Motor neuron (in vitro differentiated cells): ENCODE data around the gene TECTA. TPM values are rescaled to one million over a fixed set of nuclear protein-coding genes. Genes with fewer than 3 reads are reported as not detected.
"Not testable (repeated sequence)": the region's sequence is repeated elsewhere in the genome, so short reads cannot be mapped to it uniquely, and the experiment has no call there.

Experiments used
- ATAC-seq, 8 experiments: fragments of 200-7000 bp; cut with Tn5 transposase; replicated peaks in 6 of 8; 2 replicates each; pipeline ENCODE4 v1.8.0; 2021; ENCODE audit warnings: mild to moderate bottlenecking in 8 of 8, moderate library complexity in 8 of 8
- H3K27ac ChIP-seq, 2 donors: fragments of 250-450 bp; sonication (Bioruptor Pico); 2 replicates each; pipeline ENCODE4 v1.9.0; 2021; ENCODE audit warnings: antibody characterized with exemption in 2 of 2, mild to moderate bottlenecking in 2 of 2, moderate library complexity in 1 of 2
- H3K4me1 ChIP-seq, 2 donors: fragments of 250-450 bp; sonication (Bioruptor Pico); replicated peaks in 1 of 2; 2 replicates each; pipeline ENCODE4 v1.6.1; 2021; ENCODE audit warnings: antibody characterized with exemption in 2 of 2, mild to moderate bottlenecking in 2 of 2, moderate library complexity in 1 of 2
- H3K4me3 ChIP-seq, 5 donors: fragments of 250-450 bp; sonication (Bioruptor Pico); 2 replicates each; pipeline ENCODE4 v1.9.0; 2021; ENCODE audit warnings: antibody characterized with exemption in 5 of 5, mild to moderate bottlenecking in 5 of 5, moderate library complexity in 4 of 5
- WGBS, 10 experiments: fragments of 450-650 bp; shearing (Covaris generic); methylation state at CpG; one replicate each; pipeline ENCODE4 v1.0.0; 2022; 5-methylcytosine and 5-hydroxymethylcytosine counted together
- in situ Hi-C, 9 experiments: fragments of 400-800 bp; cut with MboI; loops; one replicate each; pipeline ENCODE4 v1.15.0; 2021; ENCODE audit warnings: low sequenced_read_pairs in 9 of 9, low pct_unique_long_range_greater_than_20kb in 2 of 9; ENCODE audit not compliant: unreplicated experiment in 9 of 9
- total RNA-seq, 8 experiments: library from RNA; unstranded; fragments of 300-600 nt; gene quantifications; 2 replicates each; pipeline versions ENCODE4 v1.2.3 to v1.2.4, GENCODE V29; 2022

The TECTA gene
- total RNA-seq, 8 experiments from 2014 or later: 0.81 to 15.8 (median 2.4) TPM

DNA sequence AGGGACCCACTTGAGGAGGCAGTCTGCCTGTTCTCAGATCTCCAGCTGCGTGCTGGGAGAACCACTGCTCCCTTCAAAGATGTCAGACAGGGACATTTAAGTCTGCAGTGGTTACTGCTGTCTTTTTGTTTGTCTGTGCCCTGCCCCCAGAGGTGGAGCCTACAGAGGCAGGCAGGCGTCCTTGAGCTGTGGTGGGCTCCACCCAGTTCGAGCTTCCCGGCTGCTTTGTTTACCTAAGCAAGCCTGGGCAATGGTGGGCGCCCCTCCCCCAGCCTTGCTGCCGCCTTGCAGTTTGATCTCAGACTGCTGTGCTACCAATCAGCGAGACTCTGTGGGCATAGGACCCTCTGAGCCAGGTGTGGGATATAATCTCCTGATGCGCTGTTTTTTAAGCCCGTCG, 76.6 kb downstream of the TECTA start:
- H3K27ac ChIP-seq, H3K4me3 ChIP-seq, H3K4me1 ChIP-seq, in situ Hi-C loops, ATAC-seq: not testable (repeated sequence)
- WGBS, 10 experiments: no CpG with 5 or more reads among the region's 10 CpGs

DNA sequence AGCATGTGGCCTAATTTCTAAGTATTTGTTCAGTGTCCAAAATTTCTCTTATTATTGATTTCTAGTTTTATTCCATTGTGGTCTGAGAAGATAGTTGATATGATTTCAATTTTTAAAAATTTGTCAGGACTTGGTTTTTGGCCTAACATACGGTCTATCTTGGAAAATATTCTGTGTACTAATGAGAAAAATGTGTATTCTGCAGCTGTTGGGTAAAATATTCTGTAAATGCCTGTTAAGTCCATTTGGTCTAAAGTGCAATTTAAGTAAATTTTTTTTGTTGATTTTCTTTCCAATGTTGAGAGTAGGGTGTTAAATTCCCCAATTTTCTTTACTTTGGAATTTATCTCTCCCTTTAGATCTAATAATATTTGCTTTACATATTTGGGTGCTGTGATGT, 78.3 kb downstream of the TECTA start:
- no peak overlapping the region for H3K27ac ChIP-seq
- H3K4me3 ChIP-seq: no peak overlapping the region
- in situ Hi-C loops: no loop called here
- 0 to 100% (median 61%) methylated on average over 1 of the region's 1 CpG for WGBS, 10 experiments
- H3K4me1 ChIP-seq: no peaks in the 10 kb centered on the region
- no peak for ATAC-seq

DNA sequence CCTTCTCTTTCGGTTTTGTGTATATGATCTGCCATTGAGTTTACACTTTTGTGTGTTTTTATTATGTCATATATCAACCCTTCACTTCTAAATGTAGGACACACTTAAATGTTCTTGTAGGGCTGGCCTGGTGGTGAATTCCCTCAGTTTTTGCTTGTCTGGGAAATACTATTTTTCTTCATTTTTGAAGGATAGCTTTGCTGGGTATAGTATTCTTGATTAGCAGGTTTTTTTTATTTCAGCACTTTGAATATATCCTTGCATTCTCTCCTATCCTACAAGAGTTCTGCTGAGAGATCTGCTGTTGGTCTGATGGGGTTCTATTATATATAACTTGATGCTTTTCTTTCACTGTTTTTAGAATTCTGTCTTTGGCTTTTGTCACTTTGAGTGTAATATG, 79.1 kb downstream of the TECTA start:
- 0 to 88% (median 61%) methylated on average over 1 of the region's 1 CpG; no CpG with 5 or more reads in 2 of the 10 experiments for WGBS, 10 experiments
- no peak overlapping the region for H3K27ac ChIP-seq
- no peak overlapping the region for H3K4me3 ChIP-seq
- ATAC-seq: no peak
- H3K4me1 ChIP-seq: peaks cover 0 to 5% of the 10 kb centered on the region in 2 donors
- in situ Hi-C loops: no loop called here

DNA sequence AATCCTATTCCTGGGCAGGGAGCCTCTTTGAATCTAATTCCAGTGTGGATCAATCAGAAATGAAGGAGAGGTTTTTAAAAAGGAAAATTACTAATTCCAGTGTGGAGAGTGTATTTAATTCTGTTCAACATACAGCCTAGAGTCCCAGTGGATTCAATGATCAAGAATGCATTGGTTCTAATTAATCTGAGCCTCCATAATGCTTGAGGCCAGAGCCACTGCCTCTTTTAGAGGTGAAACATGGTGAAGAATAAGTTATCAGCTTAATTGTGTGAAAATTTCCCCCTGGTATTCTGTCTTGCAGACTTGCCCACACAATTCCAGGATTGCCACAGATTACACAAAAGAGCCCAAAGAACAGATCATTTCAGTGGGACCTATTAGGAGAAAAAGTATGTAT, 87.7 kb downstream of the TECTA start:
- in situ Hi-C loops: no loop called here
- H3K27ac ChIP-seq: no peak overlapping the region
- peaks cover 0 to 5% of the 10 kb centered on the region in 2 donors for H3K4me1 ChIP-seq
- no peak for ATAC-seq
- H3K4me3 ChIP-seq: no peak overlapping the region

DNA sequence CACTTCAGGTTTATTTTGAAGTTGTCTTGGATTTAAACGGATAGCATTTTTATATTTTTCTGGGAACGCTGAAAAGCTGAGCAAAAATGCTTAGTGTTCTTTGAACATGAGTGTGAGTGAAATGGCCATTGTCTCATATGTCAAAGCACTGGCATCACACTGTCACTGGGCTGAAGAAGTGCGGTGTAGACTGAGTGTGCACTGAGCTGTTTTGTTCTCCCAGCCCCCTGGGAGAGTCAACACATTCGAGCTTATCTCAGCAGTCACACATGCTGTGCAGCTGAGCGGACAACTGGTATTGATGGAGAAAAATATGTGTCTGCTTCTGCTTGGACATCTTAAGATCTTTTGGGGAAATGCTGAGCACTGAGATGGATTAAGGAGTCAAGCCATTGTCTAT, 90.8 kb downstream of the TECTA start:
- peak in 1 of 8 experiments; percentile 36 for ATAC-seq
- no peak overlapping the region for H3K4me3 ChIP-seq
- peaks cover 0 to 2% of the 10 kb centered on the region in 2 donors for H3K4me1 ChIP-seq
- H3K27ac ChIP-seq: no peak overlapping the region
- in situ Hi-C loops: no loop called here
- WGBS, 10 experiments: 29 to 91% (median 72%) methylated on average over 2 to 5 of the region's 5 CpGs; no CpG with 5 or more reads in 4 of the 10 experiments

DNA sequence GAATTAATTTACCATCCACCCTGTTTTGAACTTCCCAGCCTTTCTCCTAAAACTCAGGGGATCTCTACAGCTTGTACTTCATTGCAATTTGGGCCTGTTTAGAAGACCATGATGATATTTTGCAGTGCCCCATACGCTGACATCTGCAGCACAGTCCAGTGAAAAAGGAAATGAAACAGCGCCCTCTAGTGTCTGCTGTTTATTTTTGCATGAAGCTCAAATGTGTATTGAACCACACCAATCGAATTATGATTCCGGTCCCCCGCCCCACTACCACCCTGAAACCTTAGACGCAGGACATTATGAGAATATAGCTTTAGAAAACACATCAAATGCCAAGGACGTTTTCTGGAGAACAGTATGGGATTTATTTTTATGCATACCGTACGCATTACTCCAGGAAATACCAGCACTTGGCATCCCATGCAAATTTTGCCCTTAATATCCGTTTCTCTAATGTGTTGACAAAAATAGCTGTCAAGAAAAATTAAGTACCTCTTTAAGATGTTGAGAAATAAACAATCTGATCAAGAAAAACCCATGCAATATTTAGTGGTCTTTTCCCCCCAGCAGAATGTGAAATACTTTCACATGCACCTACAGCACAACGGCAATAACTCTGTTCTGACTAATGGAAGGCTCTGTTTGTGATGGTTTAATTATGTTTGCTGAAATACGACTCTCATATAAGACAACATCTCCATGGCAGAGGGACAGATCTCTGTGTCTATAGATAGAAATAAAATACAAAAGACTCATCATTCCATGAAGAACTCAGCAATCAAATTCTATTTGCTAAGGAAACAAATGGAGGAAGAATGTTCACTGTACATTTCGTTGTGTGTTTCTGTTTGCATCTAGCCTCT, 93.9 kb downstream of the TECTA start:
- no peak overlapping the region for H3K4me3 ChIP-seq
- peak; percentile 86 to 99 (median 90) for ATAC-seq
- 0 to 60% (median 20%) methylated on average over 3 to 12 of the region's 13 CpGs for WGBS, 10 experiments
- peaks cover 0 to 2% of the 10 kb centered on the region in 2 donors for H3K4me1 ChIP-seq
- in situ Hi-C loops: no loop called here
- H3K27ac ChIP-seq: no peak overlapping the region

DNA sequence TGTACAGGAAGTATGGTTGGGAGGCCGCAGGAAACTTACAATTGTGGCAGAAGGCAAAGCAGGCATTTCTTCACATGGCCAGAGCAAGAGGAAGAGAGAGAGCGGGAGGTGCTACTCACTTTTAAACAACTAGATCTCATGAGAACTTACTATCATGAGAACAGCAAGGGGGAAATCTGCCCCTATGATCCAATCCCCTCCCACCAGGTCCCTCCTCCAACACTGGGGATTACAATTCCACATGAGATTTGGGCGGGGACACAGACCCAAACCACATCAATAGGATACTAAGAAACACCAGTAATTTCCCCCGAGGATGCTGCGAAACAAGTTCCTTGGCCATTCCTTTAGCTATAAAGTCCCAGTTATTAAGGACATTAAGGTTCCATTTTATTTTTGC, 97.4 kb downstream of the TECTA start:
- 60 to 100% (median 80%) methylated on average over 1 to 5 of the region's 5 CpGs; no CpG with 5 or more reads in 2 of the 10 experiments for WGBS, 10 experiments
- Histone ChIP-seq H3K4me3 (no peak overlapping the region), H3K27ac (no peak overlapping the region), H3K4me1 (peaks cover 0 to 2% of the 10 kb centered on the region in 2 donors)
- ATAC-seq: no peak
- in situ Hi-C loops: no loop called here

DNA sequence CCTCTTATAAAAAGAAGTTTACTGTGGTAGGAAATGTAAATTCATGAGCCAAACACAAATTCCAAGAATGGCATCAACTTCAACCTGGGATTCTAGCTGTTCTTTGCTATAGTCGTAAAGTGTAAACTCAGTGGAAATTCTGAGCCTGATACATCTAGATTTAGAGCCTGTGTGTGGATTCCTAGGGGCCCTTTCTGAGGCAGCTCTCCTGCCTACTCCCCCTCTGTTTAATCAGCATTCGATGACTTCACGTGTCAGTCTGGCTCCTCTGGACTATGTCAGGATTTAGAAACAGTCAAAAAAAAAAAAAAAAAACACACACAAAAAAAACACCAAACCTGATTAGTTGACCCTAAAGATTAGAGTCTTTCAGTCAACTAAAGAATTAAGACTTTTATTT, 98.5 kb downstream of the TECTA start:
- peak in 3 of 8 experiments; percentile 45 to 73 (median 56) for ATAC-seq
- Histone ChIP-seq H3K27ac (no peak overlapping the region), H3K4me1 (peaks cover 0 to 2% of the 10 kb centered on the region in 2 donors), H3K4me3 (no peak overlapping the region)
- in situ Hi-C loops: no loop called here
- 15 to 80% (median 62%) methylated on average over 1 to 3 of the region's 3 CpGs for WGBS, 10 experiments

DNA sequence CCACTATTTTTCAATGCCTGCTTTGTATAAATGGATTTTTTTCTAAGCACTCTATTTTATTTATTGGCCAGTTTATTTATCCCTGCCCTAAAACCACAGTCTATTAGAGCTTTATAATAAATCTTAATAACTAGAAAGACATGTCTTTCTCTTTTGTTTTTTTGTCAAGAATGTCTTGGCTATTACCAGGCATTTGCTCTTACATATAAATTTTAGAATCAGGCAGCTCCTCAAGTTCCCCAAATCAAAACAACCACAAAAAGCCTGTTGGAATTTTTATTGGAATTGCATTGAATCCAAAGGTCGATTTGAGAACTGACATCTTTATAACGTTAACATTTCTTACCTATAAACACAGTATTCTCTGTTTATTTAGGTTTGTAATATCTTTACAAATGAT, 105.8 kb downstream of the TECTA start:
- 0 to 94% (median 40%) methylated on average over 1 to 2 of the region's 2 CpGs; no CpG with 5 or more reads in 1 of the 10 experiments for WGBS, 10 experiments
- Histone ChIP-seq H3K27ac (no peak overlapping the region), H3K4me1 (peaks cover 0 to 6% of the 10 kb centered on the region in 2 donors), H3K4me3 (no peak overlapping the region)
- ATAC-seq: no peak
- in situ Hi-C loops: no loop called here

DNA sequence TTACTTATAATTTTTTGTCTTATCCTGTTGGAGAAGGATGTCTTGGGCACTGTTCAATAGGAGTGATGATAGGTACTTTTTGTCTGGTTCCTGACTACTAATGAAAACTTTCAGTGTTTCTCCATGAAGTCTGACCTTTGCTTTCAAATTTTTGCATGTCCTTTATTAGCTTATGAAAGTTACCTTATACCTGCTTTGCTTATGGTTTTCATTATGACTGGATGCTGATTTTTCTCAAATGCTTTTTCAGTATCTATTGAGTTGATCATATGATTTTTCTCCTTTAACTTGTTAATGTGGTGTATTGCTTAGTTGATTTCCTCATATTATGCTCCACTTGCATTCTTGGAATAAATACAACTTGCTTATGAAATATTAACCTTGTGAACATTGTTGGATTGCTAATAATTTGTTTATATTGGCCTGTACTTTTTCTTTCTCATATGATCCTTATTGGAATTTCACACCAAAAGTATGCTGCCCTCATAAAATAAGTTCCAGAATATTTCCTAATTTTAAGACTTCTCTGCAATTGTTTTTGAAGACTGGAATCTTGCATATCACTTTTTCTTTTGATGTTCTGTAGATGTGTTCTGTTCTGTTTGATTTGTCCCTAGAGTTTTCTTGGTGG, 106.6 kb downstream of the TECTA start:
- no peak for ATAC-seq
- Histone ChIP-seq H3K4me1 (peaks cover 0 to 6% of the 10 kb centered on the region in 2 donors), H3K27ac (no peak overlapping the region), H3K4me3 (no peak overlapping the region)
- in situ Hi-C loops: no loop called here

DNA sequence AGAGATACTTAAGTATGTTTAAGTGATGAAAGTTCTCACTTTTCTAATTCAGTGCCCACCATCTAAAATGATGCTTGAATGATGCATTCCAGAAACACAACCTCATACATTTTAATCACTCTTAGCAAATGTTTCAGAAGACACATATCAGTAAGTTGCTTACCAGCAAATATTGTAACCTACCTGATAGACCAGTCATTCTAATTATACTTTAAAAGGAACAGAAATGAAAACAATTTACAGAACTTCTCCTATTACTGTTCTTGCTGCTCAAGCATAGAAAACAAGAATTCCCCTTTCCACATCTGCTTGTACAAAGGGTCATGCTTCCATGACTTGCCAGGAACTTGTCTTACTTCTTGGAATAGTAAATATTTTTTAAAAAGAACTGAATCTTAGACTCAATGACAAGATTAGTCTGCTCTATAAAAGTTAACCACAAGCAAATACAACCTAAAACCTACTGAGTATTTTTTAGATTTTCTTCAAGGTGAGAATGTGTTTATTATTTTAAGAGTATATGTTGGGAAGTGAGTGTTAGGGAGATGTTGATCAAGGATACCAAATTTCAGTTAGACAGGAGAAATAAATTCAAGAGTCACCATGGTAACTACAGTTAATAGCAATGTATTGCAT, 109.5 kb downstream of the TECTA start:
- in situ Hi-C loops: no loop called here
- Histone ChIP-seq H3K27ac (no peak overlapping the region), H3K4me3 (no peak overlapping the region), H3K4me1 (peaks cover 0 to 6% of the 10 kb centered on the region in 2 donors)
- no peak for ATAC-seq

DNA sequence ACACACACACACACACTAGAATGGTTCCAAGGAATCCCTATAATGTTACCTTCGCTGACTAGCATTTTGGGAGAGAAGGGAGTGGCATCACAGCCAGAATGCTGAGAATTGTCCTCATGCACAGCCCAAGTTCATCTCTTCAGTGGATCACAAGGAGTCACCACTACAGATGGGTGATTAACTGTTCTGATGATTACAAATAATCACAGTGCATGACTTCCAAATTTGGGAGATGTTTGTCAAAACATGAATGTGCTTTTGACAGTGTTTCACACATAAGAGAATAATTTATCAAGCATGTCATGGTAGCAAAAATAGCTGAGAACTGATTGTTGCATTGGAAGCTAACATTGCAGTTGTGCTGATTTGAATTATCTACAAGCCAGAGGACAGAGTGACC, 110.6 kb downstream of the TECTA start:
- H3K27ac ChIP-seq: no peak overlapping the region
- in situ Hi-C loops: no loop called here
- no peak overlapping the region for H3K4me3 ChIP-seq
- 0 to 83% (median 60%) methylated on average over 1 of the region's 1 CpG; no CpG with 5 or more reads in 6 of the 10 experiments for WGBS, 10 experiments
- peaks cover 0 to 4% of the 10 kb centered on the region in 2 donors for H3K4me1 ChIP-seq
- ATAC-seq: peak in 1 of 8 experiments; percentile 22

DNA sequence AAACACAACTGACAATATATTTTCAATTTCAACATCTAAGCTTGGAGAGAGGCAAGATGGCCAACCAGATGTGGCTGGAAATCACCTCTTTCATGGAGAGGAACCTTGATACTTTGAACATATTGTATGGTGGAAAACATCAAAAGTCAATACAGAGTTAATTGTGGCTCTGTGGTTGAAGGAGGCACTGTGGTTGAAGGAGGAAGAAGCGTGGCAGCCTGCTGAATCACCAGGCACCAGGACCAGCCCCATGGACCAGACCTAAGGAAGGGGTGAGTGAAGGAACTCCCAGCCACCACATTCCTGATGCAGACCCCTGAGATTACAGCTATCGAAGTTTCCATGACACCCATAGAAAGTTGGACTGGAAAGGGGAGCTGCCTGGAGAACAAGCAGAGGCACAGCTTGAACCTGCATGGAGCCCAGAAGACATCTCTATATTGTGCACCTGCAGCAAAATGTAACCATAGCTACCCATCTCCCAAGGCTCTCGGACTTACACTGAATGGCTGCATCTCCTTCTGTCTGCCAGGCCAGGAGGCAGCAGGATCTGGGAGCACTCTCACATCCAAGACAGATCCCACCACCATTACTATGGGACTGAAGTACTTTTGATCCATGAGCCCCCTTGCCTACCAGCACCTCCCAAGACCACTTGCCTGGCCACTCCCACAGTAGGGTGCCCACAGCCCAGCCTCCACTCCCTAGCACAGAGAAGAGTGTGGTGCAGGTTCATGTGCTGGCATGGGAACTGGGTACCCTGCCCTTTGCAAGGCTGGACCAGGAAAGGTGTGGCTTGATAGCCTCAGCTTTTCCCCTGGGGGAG, 111.7 kb downstream of the TECTA start:
- in situ Hi-C loops: no loop called here
- no peak for ATAC-seq
- Histone ChIP-seq H3K4me1 (no peaks in the 10 kb centered on the region), H3K27ac (no peak overlapping the region), H3K4me3 (no peak overlapping the region)
- WGBS, 10 experiments: 29 to 100% (median 76%) methylated on average over 1 to 3 of the region's 3 CpGs; no CpG with 5 or more reads in 4 of the 10 experiments
